IPS-NIHi11 (cell line): ENCODE data around the gene KIAA0513.
A peak's percentile ranks its signal among the peaks of the same experiment; 100 is the strongest.

ENCODE experiments used
- DNase-seq: peaks from one replicate; pipeline ENCODE4 v3.0.0; 2012; ENCODE audit warnings: mixed read lengths, low spot score

The KIAA0513 gene

DNA sequence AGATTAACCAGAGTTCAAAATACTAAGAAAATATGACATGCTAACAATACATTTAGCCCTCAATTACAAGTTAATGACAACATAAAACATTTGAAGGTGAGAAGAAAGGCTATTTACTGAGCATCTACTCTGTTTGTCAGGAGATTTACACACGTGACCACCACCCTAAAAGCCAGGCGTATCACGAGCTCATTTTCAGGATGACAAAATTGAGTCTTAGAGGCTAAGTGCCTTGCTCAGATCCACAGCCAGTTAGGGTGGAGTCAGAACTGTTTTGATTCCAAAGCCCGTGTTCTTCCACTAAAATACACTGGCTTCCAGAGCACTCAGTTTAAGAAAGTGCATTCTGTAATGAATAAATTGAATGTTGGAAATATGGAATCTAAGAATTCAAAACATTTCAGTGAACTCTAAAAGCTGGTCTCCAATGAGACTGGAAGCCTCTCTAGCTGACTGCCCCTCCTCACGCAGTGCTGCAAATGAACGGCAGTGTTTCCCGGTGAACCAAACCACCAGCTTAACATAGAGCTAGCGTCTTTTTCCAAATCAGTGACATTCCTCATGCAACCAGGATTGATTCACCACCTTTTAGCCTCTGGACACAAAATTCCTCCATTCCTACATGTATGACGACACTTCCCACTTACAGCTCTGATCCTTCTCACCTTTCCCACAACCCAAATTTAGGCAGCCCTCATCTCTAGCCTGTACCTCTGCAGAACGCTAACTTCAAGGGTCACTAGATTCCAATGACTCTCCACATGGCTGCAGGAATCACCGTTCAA, 22.1 kb upstream of the KIAA0513 start:
- no peak for DNase-seq

- DNase-seq = no peak
Observed at GRCh38 chr16:85006639-85007038, 21.0 kb upstream of the KIAA0513 start.

- no peak for DNase-seq
Observed at GRCh38 chr16:85007496-85008214, 19.9 kb upstream of the KIAA0513 start.

DNA sequence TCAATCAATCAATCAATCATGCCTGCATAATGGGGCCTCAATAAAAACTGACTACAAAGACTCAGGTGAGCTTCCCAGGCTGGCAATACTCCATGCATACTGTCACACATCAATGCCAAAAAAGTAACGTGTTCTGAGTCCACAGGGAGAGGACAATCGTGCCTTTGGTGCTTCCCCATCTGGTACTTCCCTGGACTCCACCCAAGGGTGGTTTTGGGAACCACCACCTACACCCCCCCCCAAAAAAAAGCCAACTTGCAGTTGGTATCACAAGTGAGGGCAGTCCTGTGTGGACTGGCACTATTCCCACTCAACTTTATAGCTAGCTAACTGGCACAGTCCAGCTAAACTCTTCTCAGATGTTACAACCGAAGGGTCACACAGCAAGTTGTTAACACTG, 19.3 kb upstream of the KIAA0513 start:
- no peak for DNase-seq

DNA sequence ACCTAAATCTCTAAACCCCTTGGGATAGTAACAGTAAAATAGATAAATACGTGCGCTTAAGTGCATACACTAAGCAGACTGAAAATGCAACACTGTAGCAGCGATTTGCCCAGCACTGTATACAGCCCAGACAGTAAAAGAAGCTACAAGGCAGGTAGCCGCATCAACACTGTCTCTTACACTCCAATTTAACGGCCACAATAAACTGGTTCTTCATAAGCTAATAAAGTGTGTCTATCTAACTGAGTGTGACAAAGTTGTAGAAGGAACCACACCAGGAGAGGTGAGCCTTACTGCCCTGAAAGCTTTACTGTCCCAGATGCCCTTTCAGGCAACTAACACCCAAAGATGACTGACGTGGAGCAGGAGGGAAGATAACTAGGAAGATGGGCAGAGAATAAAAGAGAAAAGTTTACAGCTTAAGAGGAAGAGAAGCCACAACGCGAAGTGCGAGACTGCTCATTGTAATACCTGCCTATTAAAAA, 17.1 kb upstream of the KIAA0513 start:
- DNase-seq = no peak

DNA sequence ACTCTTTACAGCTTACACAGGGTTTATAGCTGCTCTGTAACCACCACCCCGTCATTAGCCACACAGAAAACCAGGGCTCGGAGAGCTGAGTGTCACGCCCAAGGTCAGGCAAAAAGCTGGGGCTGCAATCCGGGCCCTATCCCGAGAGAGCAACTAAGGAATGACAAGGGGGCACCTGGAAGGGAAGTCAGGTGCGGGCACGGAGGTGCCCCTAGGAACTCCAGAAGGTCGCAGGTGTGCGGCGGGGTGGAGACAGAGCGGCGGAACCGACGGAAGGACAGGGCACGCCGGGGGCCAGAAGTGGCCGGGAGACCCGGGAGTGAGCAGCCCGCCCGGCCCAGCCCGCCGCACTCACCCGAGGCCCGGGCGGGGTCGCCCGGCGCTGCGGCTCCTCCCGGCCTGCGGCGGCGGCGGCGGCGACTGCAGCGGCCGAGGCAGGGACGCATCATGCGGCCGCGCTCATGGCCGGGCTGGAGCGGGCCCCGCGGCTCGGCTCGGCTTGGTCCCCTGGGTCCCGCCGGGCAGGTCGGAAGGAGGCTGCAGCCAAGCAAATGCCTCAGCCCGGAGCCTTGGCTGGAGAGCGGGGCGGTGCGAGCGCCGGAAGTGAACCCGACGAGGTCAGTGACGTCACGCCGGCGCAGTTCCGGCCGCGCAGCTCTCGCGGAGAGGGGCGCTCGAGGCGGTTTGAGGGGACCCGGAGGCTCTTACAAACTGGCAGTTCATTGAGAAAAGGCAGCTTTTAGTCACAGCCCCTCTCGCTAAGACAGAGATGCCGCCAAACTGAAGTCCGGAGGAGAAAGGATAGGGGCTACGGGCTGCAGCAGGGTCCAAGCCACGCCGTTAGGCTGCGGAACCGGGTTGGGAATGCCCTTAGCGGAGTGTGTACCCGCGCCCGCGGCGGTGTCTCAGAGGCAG, 16.4 kb upstream of the KIAA0513 start, which contains the start of gene ZDHHC7:
Gene ZDHHC7 (minus strand): TSS at position 605 of the 915 bp plus-strand sequence. CDS start 20,917 bp downstream, outside the sequence.
- peak; percentile 96 for DNase-seq

GRCh38 chr16:85011846-85012284, 15.7 kb upstream of the KIAA0513 start:
- DNase-seq = no peak

GRCh38 chr16:85014311-85014710, 13.3 kb upstream of the KIAA0513 start:
- no peak for DNase-seq

- DNase-seq = no peak
Observed at GRCh38 chr16:85015481-85016187, 12.0 kb upstream of the KIAA0513 start.

DNA sequence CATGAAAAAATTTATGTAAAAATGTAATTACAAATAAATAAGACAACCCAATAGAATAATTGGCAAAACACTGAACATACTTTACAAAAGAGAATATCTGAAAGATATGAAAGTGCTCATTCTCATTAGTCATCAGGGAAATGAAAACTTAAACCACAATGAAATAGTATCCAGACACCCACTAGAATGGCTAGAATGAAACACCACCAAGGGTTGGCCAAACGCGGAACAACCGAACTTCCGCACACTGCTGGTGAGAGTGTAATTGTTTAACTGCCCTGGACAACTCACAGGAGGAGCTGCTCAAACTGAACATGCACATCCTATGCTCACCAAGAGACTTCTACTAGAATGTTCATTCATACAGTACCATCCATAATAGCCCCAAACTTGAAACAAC, 10.4 kb upstream of the KIAA0513 start:
- DNase-seq = no peak

DNA sequence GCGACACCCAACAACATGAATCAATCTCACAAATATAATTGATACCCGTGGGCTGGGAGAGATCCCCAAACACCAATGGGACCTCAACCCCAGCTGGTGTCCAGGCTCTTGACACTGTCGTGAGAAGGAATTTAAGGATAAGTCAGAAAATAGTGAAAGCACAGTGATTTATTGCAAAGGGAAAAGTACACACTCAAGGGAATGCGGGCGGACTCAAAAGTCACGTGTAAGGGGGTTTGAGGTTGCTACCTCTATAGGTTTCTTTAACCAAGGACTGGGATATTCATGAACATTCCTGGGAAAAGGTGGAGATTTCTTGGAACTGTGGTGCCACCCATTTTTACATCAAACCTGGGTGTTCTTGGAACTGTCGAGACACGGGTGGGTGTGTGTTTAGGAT, 10.0 kb upstream of the KIAA0513 start:
- no peak for DNase-seq

- no peak for DNase-seq
Observed at GRCh38 chr16:85018529-85019236, 8.9 kb upstream of the KIAA0513 start.

DNA sequence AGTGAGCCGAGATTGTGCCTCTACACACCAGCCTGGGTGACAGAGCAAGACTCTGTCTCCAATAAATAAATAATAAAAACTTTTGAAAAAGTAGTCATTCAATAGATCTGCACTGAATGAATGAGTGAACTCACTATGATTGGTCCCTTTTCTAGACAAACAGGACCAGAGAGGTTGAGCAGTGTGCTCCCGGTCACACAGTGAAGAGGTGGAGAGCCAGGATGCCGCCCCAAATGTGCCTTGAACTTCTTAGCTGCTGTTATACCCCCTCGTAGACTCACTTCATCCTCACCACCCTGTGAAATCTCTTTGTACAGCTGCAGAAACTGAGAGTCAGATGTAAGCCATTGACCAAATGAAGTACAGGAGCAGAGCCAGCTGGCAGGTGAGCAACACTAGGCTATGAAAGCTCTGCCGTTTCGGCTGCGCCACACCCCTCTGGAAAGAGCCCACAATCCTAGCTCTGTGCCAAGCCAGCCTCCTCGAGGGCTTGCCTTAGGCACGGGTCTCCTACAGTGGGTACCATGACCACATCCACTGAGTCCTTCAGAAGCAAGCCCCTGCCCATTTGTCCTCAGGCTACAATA, 7.8 kb upstream of the KIAA0513 start:
- no peak for DNase-seq

GRCh38 chr16:85025781-85026653, 1.6 kb upstream of the KIAA0513 start:
- DNase-seq = no peak

- DNase-seq = no peak
Observed at GRCh38 chr16:85026703-85027102, 892 bp upstream of the KIAA0513 start.

GRCh38 chr16:85027958-85028684, 526 bp downstream of the KIAA0513 start:
- no peak for DNase-seq

GRCh38 chr16:85028685-85029407, 1.3 kb downstream of the KIAA0513 start:
- no peak for DNase-seq

GRCh38 chr16:85029408-85029784, 1.8 kb downstream of the KIAA0513 start:
- no peak for DNase-seq
